Measurements from ENCODE around the gene STEAP1B. TPM values are rescaled to one million over a fixed set of nuclear protein-coding genes. Genes with fewer than 3 reads are reported as not detected.

Gene STEAP1B
- total RNA-seq, 1 experiment from 2014 or later: 3.2 TPM

DNA sequence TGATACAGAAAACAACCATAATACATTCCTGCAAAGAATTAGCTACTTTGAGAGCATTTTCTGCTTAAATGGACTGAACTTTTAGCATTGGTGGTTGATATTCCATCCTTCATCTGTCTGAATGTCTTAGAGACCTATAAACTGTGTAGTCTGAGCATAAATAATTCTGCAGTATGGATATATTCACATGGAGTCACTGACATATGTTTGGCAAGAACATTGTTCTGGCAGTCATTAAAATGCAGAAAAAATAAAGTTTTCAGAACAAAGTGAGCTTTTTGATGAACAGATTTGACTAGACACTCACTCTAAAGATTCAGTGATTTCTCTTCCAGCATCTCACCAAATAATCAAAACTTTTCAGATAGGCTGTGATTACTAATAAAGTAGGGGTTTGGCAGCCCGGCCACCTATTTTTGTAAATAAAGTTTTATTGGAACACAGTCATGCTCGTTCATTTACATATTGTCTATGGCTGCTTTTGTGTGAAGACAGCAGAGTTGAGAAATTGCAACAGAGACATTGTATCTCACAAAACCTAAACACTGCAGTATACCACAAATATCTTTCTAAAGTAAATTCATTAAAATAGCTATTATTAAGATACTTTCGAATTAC is 98.9 kb downstream of the STEAP1B start:
- TF ChIP-seq, protein P1, sequence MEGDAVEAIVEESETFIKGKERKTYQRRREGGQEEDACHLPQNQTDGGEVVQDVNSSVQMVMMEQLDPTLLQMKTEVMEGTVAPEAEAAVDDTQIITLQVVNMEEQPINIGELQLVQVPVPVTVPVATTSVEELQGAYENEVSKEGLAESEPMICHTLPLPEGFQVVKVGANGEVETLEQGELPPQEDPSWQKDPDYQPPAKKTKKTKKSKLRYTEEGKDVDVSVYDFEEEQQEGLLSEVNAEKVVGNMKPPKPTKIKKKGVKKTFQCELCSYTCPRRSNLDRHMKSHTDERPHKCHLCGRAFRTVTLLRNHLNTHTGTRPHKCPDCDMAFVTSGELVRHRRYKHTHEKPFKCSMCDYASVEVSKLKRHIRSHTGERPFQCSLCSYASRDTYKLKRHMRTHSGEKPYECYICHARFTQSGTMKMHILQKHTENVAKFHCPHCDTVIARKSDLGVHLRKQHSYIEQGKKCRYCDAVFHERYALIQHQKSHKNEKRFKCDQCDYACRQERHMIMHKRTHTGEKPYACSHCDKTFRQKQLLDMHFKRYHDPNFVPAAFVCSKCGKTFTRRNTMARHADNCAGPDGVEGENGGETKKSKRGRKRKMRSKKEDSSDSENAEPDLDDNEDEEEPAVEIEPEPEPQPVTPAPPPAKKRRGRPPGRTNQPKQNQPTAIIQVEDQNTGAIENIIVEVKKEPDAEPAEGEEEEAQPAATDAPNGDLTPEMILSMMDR (conservative IDR thresholded peaks at IDR 0.05): no peak
- no CpG with 5 or more reads among the region's 3 CpGs for WGBS (ENCODE audit: extremely low coverage, insufficient read length, low lambda C conversion rate)
- H3K9me3 Mint-ChIP-seq: no peaks in the 10 kb centered on the region
- Histone ChIP-seq H3K18ac (ENCODE audit: insufficient read length, low read depth, low read length) (no peak overlapping the region), H2BK12ac (ENCODE audit: insufficient read length, low read depth, low read length) (no peak overlapping the region), H2BK20ac (ENCODE audit: low read depth, low read length, poor library complexity, severe bottlenecking) (no peak overlapping the region), H3K23me2 (ENCODE audit: insufficient read length, low read depth, low read length, poor library complexity, severe bottlenecking) (no peaks in the 10 kb centered on the region), H3K27me3 (ENCODE audit: insufficient read depth, low read length) (no peaks in the 10 kb centered on the region), H2BK120ac (ENCODE audit: low read depth, low read length, poor library complexity, severe bottlenecking) (no peak overlapping the region), H2BK5ac (ENCODE audit: insufficient read length, low read length) (no peak overlapping the region), H3K23ac (ENCODE audit: insufficient read length, low read depth, low read length) (no peak overlapping the region), H3K4me2 (ENCODE audit: insufficient read depth, insufficient read length, low read length) (no peak overlapping the region), H3K9me3 (ENCODE audit: control insufficient read depth, low read depth, low read length) (no peaks in the 10 kb centered on the region), H4K8ac (replicated peaks; ENCODE audit: insufficient read length, low read depth, low read length) (no peak overlapping the region), H3K4ac (ENCODE audit: low read depth, low read length) (no peak overlapping the region), H4K5ac (ENCODE audit: insufficient read length, low read depth, low read length) (no peak overlapping the region), H2AFZ (ENCODE audit: low read length) (no peak overlapping the region), H3K79me1 (ENCODE audit: insufficient read depth, low read depth, low read length, poor library complexity, severe bottlenecking) (no peaks in the 10 kb centered on the region), H3K9ac (ENCODE audit: extremely low read depth, insufficient read length, low read length) (no peak overlapping the region), H3K79me2 (ENCODE audit: insufficient read depth, low read length) (no peaks in the 10 kb centered on the region), H3T11ph (ENCODE audit: low read length) (no peak overlapping the region), H2AK5ac (ENCODE audit: insufficient read length, low read length) (no peak overlapping the region), H3K56ac (ENCODE audit: insufficient read length, low read depth, low read length) (no peak overlapping the region), H4K20me1 (ENCODE audit: control insufficient read depth, insufficient read depth, insufficient read length) (no peaks in the 10 kb centered on the region), H4K91ac (ENCODE audit: insufficient read length, low read depth, low read length) (no peak overlapping the region), H3K27ac (ENCODE audit: insufficient read length, low read depth, low read length) (no peak overlapping the region), H3K4me1 (ENCODE audit: insufficient read depth, low read length) (no peaks in the 10 kb centered on the region), H2BK15ac (ENCODE audit: low read depth, low read length) (no peak overlapping the region), H3K14ac (ENCODE audit: insufficient read depth, low read length) (no peak overlapping the region)
- H3K27me3 Mint-ChIP-seq (ENCODE audit: low read depth): no peaks in the 10 kb centered on the region
- H3K27ac Mint-ChIP-seq: no peak overlapping the region
- H3K36me3 Mint-ChIP-seq (ENCODE audit: insufficient read depth in 1 of 3, low read depth in 3 of 3): no peaks in the 10 kb centered on the region
- DNase-seq: no peak
- peaks cover 8 to 9% of the 10 kb centered on the region in 2 experiments for H3K4me1 Mint-ChIP-seq
- H3K4me3 Mint-ChIP-seq: no peak overlapping the region
